Adipocyte (in vitro differentiated cells): Measurements from ENCODE around the gene ARL8A.
A peak's percentile ranks its signal among the peaks of the same experiment; 100 is the strongest.
"Not testable (repeated sequence)": the region's sequence is repeated elsewhere in the genome, so short reads cannot be mapped to it uniquely, and the experiment has no call there.

ENCODE experiments used
- DNase-seq: peaks from one replicate; pipeline ENCODE4 v3.0.0-alpha.2; 2015; ENCODE audit warnings: low read depth
- H3K27me3 ChIP-seq: replicated peaks from 2 replicates; pipeline ENCODE4 v1.7.0; 2013; ENCODE audit warnings: mild to moderate bottlenecking, low read length, moderate library complexity; ENCODE audit not compliant: control insufficient read depth, insufficient read depth
- H3K36me3 ChIP-seq: 2 replicates; pipeline ENCODE4 v1.7.0; 2013; ENCODE audit warnings: low read length, mild to moderate bottlenecking, moderate library complexity; ENCODE audit not compliant: control insufficient read depth, insufficient read depth, severe bottlenecking
- H3K4me1 ChIP-seq: 2 replicates; pipeline ENCODE4 v1.7.0; 2013; ENCODE audit warnings: mild to moderate bottlenecking, low read length, moderate library complexity; ENCODE audit not compliant: control insufficient read depth, insufficient read depth
- H3K4me3 ChIP-seq: 2 replicates; pipeline ENCODE4 v1.7.0; 2013; ENCODE audit warnings: mild to moderate bottlenecking, low read length, moderate library complexity
- H3K9ac ChIP-seq: 2 replicates; pipeline ENCODE4 v1.7.0; 2013; ENCODE audit warnings: mild to moderate bottlenecking, low read length, moderate library complexity
- H3K9me3 ChIP-seq: 2 replicates; pipeline ENCODE4 v1.7.0; 2013; ENCODE audit warnings: mild to moderate bottlenecking, low read length, moderate library complexity; ENCODE audit not compliant: control insufficient read depth

Gene ARL8A

GRCh38 chr1:202186327-202186726 is 41.8 kb upstream of the ARL8A start:
- DNase-seq, result no peak
- Histone ChIP-seq H3K4me1 (peaks cover 7% of the 10 kb centered on the region), H3K4me3 (no peak overlapping the region), H3K9ac (no peak overlapping the region), H3K36me3 (no peaks in the 10 kb centered on the region), H3K9me3 (no peaks in the 10 kb centered on the region), H3K27me3 (peaks cover 43% of the 10 kb centered on the region)

- peaks cover 7% of the 10 kb centered on the region for H3K4me1 ChIP-seq
- H3K4me3 ChIP-seq, result no peak overlapping the region
- peaks cover 51% of the 10 kb centered on the region for H3K27me3 ChIP-seq
- peak; percentile 95 for DNase-seq
- no peaks in the 10 kb centered on the region for H3K36me3 ChIP-seq
- H3K9me3 ChIP-seq, result no peaks in the 10 kb centered on the region
- H3K9ac ChIP-seq, result no peak overlapping the region
Measured at GRCh38 chr1:202184750-202185460, 40.4 kb upstream of the ARL8A start.

- H3K9ac ChIP-seq, result no peak overlapping the region
- H3K27me3 ChIP-seq, result peaks cover 62% of the 10 kb centered on the region
- H3K9me3 ChIP-seq, result no peaks in the 10 kb centered on the region
- H3K36me3 ChIP-seq, result no peaks in the 10 kb centered on the region
- peaks cover 7% of the 10 kb centered on the region for H3K4me1 ChIP-seq
- no peak overlapping the region for H3K4me3 ChIP-seq
- no peak for DNase-seq
Measured at GRCh38 chr1:202182040-202182877, 37.7 kb upstream of the ARL8A start.

- Histone ChIP-seq H3K9me3 (no peaks in the 10 kb centered on the region), H3K4me3 (no peak overlapping the region), H3K9ac (no peak overlapping the region), H3K4me1 (peaks cover 7% of the 10 kb centered on the region), H3K36me3 (no peaks in the 10 kb centered on the region), H3K27me3 (peaks cover 69% of the 10 kb centered on the region)
- DNase-seq, result no peak
Measured at GRCh38 chr1:202181586-202181985, 37.0 kb upstream of the ARL8A start.

GRCh38 chr1:202180751-202181139 is 36.2 kb upstream of the ARL8A start:
- peaks cover 70% of the 10 kb centered on the region for H3K27me3 ChIP-seq
- not testable (repeated sequence) for H3K9me3 ChIP-seq, DNase-seq, H3K9ac ChIP-seq, H3K36me3 ChIP-seq, H3K4me1 ChIP-seq, H3K4me3 ChIP-seq

GRCh38 chr1:202179828-202180750 is 35.6 kb upstream of the ARL8A start:
- H3K27me3 ChIP-seq, result peaks cover 66% of the 10 kb centered on the region
- H3K9me3 ChIP-seq, result no peaks in the 10 kb centered on the region

GRCh38 chr1:202176949-202177927 is 32.7 kb upstream of the ARL8A start:
- no peak overlapping the region for H3K9ac ChIP-seq
- H3K9me3 ChIP-seq, result no peaks in the 10 kb centered on the region
- DNase-seq, result no peak
- no peaks in the 10 kb centered on the region for H3K4me1 ChIP-seq
- H3K36me3 ChIP-seq, result no peaks in the 10 kb centered on the region
- no peak overlapping the region for H3K4me3 ChIP-seq
- H3K27me3 ChIP-seq, result peaks cover 54% of the 10 kb centered on the region

More at GRCh38 chr1:202179828-202180750, 35.6 kb upstream of the ARL8A start:
- no peak for DNase-seq
- H3K9ac ChIP-seq, result no peak overlapping the region
- no peak overlapping the region for H3K4me3 ChIP-seq
- H3K36me3 ChIP-seq, result no peaks in the 10 kb centered on the region
- peaks cover 4% of the 10 kb centered on the region for H3K4me1 ChIP-seq

- Histone ChIP-seq H3K9ac (no peak overlapping the region), H3K36me3 (no peaks in the 10 kb centered on the region), H3K4me1 (no peaks in the 10 kb centered on the region), H3K27me3 (peaks cover 28% of the 10 kb centered on the region), H3K4me3 (no peak overlapping the region), H3K9me3 (no peaks in the 10 kb centered on the region)
- no peak for DNase-seq
Measured at GRCh38 chr1:202173993-202174392, 29.5 kb upstream of the ARL8A start.

- no peak for DNase-seq
- Histone ChIP-seq H3K4me3 (no peak overlapping the region), H3K9ac (no peak overlapping the region), H3K36me3 (no peaks in the 10 kb centered on the region), H3K27me3 (peaks cover 9% of the 10 kb centered on the region), H3K9me3 (no peaks in the 10 kb centered on the region), H3K4me1 (peaks cover 3% of the 10 kb centered on the region)
Measured at GRCh38 chr1:202172015-202172355, 27.4 kb upstream of the ARL8A start.

GRCh38 chr1:202171292-202172014 is 26.9 kb upstream of the ARL8A start:
- Histone ChIP-seq H3K27me3 (peaks cover 4% of the 10 kb centered on the region), H3K4me1 (peaks cover 3% of the 10 kb centered on the region), H3K4me3 (no peak overlapping the region), H3K36me3 (no peaks in the 10 kb centered on the region), H3K9me3 (no peaks in the 10 kb centered on the region), H3K9ac (no peak overlapping the region)
- DNase-seq, result no peak
